ENCODE data around the gene IFNA17. TPM values are rescaled to one million over a fixed set of nuclear protein-coding genes. Genes with fewer than 3 reads are reported as not detected.

IFNA17 gene
- total RNA-seq: not detected
- not detected for polyA plus RNA-seq
- long read RNA-seq, donor 1: 0 reads
- long read RNA-seq, donor 2: 0 reads

DNA sequence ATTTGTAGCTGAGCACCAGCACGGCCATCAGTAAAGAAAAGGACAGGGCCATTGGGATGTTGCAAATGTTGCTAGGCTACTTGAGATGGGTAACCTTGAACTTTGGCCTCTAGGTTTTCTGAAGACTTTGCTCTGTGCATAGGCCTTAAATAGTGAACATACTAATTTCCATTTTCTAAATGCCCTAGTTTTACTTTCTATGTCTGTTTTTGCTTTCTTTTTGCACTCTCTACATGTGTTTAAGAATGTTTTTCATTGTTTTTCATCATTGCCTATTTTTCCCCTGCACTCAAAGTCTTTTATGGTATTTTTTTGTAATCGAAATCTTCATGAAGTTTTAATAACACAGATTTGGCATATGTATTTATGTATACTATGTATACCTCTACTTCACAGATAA is at the start of gene IFNA17:
TSS of gene IFNA17 (minus strand) at position 101 of the 400 bp plus-strand sequence. CDS start at position 52, 49 bp downstream.
- DNase-seq: no peak
- H3K4me3 ChIP-seq: no peak within 1 kb of the TSS
- TF ChIP-seq, protein P1, sequence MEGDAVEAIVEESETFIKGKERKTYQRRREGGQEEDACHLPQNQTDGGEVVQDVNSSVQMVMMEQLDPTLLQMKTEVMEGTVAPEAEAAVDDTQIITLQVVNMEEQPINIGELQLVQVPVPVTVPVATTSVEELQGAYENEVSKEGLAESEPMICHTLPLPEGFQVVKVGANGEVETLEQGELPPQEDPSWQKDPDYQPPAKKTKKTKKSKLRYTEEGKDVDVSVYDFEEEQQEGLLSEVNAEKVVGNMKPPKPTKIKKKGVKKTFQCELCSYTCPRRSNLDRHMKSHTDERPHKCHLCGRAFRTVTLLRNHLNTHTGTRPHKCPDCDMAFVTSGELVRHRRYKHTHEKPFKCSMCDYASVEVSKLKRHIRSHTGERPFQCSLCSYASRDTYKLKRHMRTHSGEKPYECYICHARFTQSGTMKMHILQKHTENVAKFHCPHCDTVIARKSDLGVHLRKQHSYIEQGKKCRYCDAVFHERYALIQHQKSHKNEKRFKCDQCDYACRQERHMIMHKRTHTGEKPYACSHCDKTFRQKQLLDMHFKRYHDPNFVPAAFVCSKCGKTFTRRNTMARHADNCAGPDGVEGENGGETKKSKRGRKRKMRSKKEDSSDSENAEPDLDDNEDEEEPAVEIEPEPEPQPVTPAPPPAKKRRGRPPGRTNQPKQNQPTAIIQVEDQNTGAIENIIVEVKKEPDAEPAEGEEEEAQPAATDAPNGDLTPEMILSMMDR (IDR thresholded peaks at IDR 0.05): no peak

DNA sequence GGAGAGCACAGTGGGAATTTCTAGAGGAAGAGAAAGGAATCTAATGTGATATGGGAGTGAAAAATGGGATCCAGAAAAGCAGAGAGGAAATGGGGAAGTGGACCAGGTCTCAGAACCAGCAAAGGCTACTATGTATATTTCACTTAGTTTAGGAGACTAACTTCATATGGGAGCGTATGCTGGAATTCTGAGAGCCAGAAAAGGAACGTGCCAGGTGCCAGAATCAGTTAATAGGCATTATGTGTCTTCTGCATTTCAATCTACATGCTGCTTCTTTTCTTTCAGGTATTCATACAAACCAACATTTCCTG is 40.3 kb upstream of the IFNA17 start:
- WGBS, 3 donors: 26 to 38% (median 38%) methylated on average over 2 of the region's 2 CpGs
- no peak overlapping the region for H3K27ac ChIP-seq
- intact Hi-C loops (cut with DNase I): no loop called here

More for the DNA sequence above, at the start of gene IFNA17:
- Histone ChIP-seq H3K9me3 (no peaks in the 10 kb centered on the region), H3K4me1 (no peaks in the 10 kb centered on the region), H3K36me3 (ENCODE audit: insufficient read depth in 1 of 2, low read depth in 1 of 2) (no peaks in the 10 kb centered on the region), H3K27ac (no peak within 1 kb of the TSS), H3K27me3 (ENCODE audit: insufficient read depth in 3 of 3, low read length in 2 of 3) (no peaks in the 10 kb centered on the region)
- ATAC-seq: no peak
- intact Hi-C loops (cut with DNase I): no loop called here
- 66 to 79% (median 76%) methylated on average over 2 of the region's 2 CpGs for WGBS, 3 donors

DNA sequence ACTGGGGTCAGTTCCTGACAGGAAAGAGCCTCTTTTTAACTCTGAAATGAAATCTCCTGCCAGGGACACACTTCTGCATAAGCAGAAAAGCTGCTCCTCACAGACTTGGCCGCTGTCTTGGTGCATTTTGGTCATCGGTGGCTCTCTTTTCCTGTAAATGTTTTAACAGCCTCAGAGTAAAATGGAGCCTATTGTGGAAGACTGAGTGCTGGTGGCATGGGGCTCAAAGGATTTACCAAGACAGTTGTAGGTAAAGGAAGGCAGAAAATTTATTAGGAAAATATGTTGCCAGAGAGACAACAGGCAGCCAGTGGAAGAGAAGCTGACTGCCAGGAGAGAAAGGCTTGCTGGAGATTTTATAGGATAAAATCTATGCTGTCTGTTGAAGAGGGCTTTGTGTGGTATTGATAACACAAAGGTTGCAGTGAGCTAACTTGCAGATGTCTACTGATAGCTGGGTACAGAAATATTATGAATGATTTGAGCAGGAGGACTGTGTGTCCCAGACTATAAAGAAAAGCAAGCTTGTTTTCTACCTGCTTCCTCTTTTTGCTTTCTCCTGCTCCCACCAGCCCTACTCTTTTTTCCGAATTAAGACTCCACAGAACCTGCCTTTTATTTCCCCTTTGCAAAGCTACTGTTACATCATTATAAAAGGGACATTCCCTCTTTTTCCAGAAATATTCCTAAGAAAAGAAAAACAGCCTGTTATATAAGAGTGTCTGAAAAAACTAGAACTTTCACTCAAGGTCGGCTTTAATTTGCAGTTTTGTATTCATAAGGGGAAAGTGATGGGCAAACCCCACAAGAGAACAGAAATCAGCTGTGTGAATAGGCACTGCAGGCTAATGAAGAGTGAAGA is 39.7 kb upstream of the IFNA17 start:
- Histone ChIP-seq H3K4me1 (no peaks in the 10 kb centered on the region), H3K9me3 (no peaks in the 10 kb centered on the region), H3K36me3 (ENCODE audit: insufficient read depth in 1 of 2, low read depth in 1 of 2) (no peaks in the 10 kb centered on the region), H3K27me3 (ENCODE audit: insufficient read depth in 3 of 3, low read length in 2 of 3) (peaks cover 0 to 3% (median 0%) of the 10 kb centered on the region in 3 donors), H3K27ac (no peak overlapping the region), H3K4me3 (no peak overlapping the region)
- DNase-seq: no peak
- ATAC-seq: no peak
- intact Hi-C loops (cut with DNase I): no loop called here
- TF ChIP-seq, protein P1 (IDR thresholded peaks at IDR 0.05): no peak
- 30 to 55% (median 39%) methylated on average over 4 of the region's 4 CpGs for WGBS, 3 donors

More for the DNA sequence above, 40.3 kb upstream of the IFNA17 start:
- ATAC-seq (no peak), DNase-seq (no peak)
- peaks cover 0 to 3% (median 0%) of the 10 kb centered on the region in 3 donors for H3K27me3 ChIP-seq (ENCODE audit: insufficient read depth in 3 of 3, low read length in 2 of 3)
- H3K36me3 ChIP-seq (ENCODE audit: insufficient read depth in 1 of 2, low read depth in 1 of 2): no peaks in the 10 kb centered on the region
- no peak overlapping the region for H3K4me3 ChIP-seq
- no peaks in the 10 kb centered on the region for H3K4me1 ChIP-seq
- TF ChIP-seq, protein P1 (IDR thresholded peaks at IDR 0.05): no peak
- no peaks in the 10 kb centered on the region for H3K9me3 ChIP-seq

DNA sequence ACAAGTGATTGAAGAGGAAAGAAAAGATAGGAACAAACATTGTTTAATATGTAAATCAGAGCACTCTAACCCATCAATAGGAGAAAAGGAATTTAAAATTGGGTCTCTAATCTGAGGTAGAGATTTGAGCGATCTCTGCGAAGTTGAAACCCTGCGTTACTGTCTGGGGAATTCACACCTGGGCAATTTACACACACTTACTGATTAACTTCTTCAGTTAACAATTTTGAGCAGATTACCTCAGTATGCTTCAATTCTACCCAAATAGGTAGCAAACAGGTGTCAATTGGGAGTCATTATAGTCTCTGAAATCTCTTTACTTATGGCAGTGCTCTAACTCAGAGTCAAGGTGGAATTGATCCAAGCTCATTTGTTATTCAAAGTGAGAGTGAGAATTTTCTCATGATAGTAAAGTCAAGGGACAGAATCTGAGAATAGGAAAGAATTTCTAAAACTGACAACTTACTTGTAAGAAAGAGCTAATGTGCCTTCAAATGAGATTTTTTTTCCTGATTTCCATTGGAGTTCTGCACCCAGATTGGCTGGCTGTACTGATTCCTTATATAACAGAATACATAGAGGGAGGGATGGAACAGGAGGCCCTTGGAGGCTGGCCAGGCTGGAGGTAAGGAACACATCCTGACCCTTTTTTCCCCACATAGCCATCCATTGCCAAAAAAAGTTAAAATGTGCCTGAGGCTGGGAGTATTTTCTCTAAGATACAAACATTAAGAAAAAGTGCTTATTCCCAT is 38.9 kb upstream of the IFNA17 start:
- no peak for ATAC-seq
- WGBS, 3 donors: 17 to 23% (median 22%) methylated on average over 3 of the region's 3 CpGs

More for the DNA sequence above, 38.9 kb upstream of the IFNA17 start:
- Histone ChIP-seq H3K27ac (no peak overlapping the region), H3K9me3 (no peaks in the 10 kb centered on the region), H3K4me1 (no peaks in the 10 kb centered on the region), H3K27me3 (ENCODE audit: insufficient read depth in 3 of 3, low read length in 2 of 3) (peaks cover 0 to 3% (median 0%) of the 10 kb centered on the region in 3 donors), H3K4me3 (no peak overlapping the region), H3K36me3 (ENCODE audit: insufficient read depth in 1 of 2, low read depth in 1 of 2) (no peaks in the 10 kb centered on the region)
- intact Hi-C loops (cut with DNase I): no loop called here
- DNase-seq: no peak
- TF ChIP-seq, protein P1 (IDR thresholded peaks at IDR 0.05): no peak
